Testis (tissue), 3 donors: ENCODE measurements around the gene HIGD2A. TPM values are rescaled to one million over a fixed set of nuclear protein-coding genes. Genes with fewer than 3 reads are reported as not detected.

Experiments
- DNase-seq: peaks from one replicate; pipeline ENCODE4 v3.0.0-alpha.2; 2019
- H3K27ac ChIP-seq, 2 donors: fragments of 200-600 bp; sonication (generic); one replicate each; pipeline ENCODE4 v1.5.1; 2019
- H3K27me3 ChIP-seq: fragments of 200-600 bp; sonication (generic); one replicate; pipeline ENCODE4 v1.5.1; 2019
- H3K36me3 ChIP-seq: fragments of 200-600 bp; sonication (generic); one replicate; pipeline ENCODE4 v1.5.1; 2017; ENCODE audit warnings: low read depth; ENCODE audit errors: missing control alignments
- H3K4me1 ChIP-seq: fragments of 200-600 bp; sonication (generic); one replicate; pipeline ENCODE4 v1.5.1; 2019
- H3K4me3 ChIP-seq, 2 donors: fragments of 200-600 bp; sonication (generic); one replicate each; pipeline ENCODE4 v1.5.1; 2017 to 2019
- H3K9me3 ChIP-seq: fragments of 200-600 bp; sonication (generic); one replicate; pipeline ENCODE4 v1.5.1; 2017
- POLR2A ChIP-seq: fragments of 450-650 bp; IDR thresholded peaks from one replicate; pipeline ENCODE4 v1.6.1; 2017; ENCODE audit warnings: antibody characterized with exemption, mild to moderate bottlenecking, moderate library complexity
- WGBS, 2 donors: methylation state at CpG; one replicate each; pipeline ENCODE4 v1.1.5; 2018; 5-methylcytosine and 5-hydroxymethylcytosine counted together
- intact Hi-C: fragments of 100-400 bp; cut with DNase I; formaldehyde crosslinking; loops from one replicate; pipeline ENCODE4 v1.15.1; 2023; ENCODE audit warnings: low total_unique reads
- polyA plus RNA-seq: library from polyadenylated mRNA; stranded (reverse); fragments of 350-450 nt; fragmentation: Illumina TruSeq; extraction: RNeasy Lipid Tissue Mini Kit (QIAGEN cat#74804); gene quantifications from one replicate; pipeline ENCODE4 v1.2.3, GENCODE V29; 2014; ENCODE audit warnings: low read depth, low replicate concordance; ENCODE audit not compliant: insufficient read depth
- total RNA-seq, 2 donors: library from RNA; depleted of rRNA; stranded (reverse); fragments of >200 nt; gene quantifications; one replicate each; pipeline ENCODE4 v1.2.3, GENCODE V29; 2016
- TF ChIP-seq, protein P1 (sequence below), 3 experiments: fragments of 450-650 bp in 2 of 3; fragments of 200-600 bp in 1 of 3; sonication (generic) in 1 of 3; IDR thresholded peaks; one replicate each; pipeline ENCODE4 v1.5.1; 2016 to 2019; ENCODE audit warnings: antibody characterized with exemption in 3 of 3, mild to moderate bottlenecking in 2 of 3, moderate library complexity in 1 of 3

Gene HIGD2A
- total and polyA plus RNA-seq, 3 donors from 2014 or later, result 128 to 184 (median 129) TPM

DNA sequence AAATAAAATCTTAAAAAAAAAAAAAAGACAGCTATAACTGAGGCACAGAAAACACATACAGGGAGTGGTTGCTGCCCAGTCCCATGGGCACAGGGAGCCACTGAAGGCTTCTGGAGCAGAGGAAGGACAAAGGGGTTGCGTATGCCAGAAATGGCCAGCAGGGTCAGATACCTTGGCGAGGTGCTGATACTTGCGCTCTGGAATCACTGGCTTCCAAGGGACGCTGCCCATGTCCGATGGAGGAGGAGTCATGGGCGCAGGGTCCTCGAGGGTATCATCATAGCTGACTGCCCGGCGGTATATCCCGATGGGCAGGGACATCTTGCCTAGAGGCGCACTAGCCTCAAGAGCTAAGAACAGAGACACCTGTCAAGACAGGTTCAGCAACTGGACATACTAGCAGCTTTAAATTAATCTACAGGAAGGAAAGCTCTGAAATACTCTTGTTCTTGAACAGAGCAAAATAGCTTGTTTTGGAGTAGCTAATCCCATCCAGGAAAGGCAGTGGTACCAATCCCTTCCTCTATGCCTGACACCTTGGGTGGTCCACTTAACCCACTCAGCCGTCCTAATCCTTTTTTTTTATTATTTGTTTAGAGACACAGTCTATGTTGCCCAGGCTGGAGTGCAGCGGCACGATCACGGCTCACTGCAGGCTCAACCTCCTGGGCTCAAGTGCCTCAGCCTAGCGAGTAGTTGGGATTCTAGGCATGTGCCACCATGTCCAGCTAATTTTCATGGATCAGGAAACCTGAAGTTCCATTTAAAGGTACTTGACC lies 33.0 kb upstream of the HIGD2A start:
- peaks cover 9% of the 10 kb centered on the region for H3K4me1 ChIP-seq
- no peak for TF ChIP-seq POLR2A
- TF ChIP-seq, protein P1, sequence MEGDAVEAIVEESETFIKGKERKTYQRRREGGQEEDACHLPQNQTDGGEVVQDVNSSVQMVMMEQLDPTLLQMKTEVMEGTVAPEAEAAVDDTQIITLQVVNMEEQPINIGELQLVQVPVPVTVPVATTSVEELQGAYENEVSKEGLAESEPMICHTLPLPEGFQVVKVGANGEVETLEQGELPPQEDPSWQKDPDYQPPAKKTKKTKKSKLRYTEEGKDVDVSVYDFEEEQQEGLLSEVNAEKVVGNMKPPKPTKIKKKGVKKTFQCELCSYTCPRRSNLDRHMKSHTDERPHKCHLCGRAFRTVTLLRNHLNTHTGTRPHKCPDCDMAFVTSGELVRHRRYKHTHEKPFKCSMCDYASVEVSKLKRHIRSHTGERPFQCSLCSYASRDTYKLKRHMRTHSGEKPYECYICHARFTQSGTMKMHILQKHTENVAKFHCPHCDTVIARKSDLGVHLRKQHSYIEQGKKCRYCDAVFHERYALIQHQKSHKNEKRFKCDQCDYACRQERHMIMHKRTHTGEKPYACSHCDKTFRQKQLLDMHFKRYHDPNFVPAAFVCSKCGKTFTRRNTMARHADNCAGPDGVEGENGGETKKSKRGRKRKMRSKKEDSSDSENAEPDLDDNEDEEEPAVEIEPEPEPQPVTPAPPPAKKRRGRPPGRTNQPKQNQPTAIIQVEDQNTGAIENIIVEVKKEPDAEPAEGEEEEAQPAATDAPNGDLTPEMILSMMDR (IDR thresholded peaks at IDR 0.05), result no peak
- no peak overlapping the region for H3K27ac ChIP-seq
- intact Hi-C loops, result no loop called here
- no peak overlapping the region for H3K4me3 ChIP-seq
- H3K27me3 ChIP-seq, result no peaks in the 10 kb centered on the region
- no peak for DNase-seq
- H3K36me3 ChIP-seq, result no peaks in the 10 kb centered on the region
- H3K9me3 ChIP-seq, result no peaks in the 10 kb centered on the region
- 88 to 92% methylated on average over 14 to 16 of the region's 16 CpGs for WGBS, 2 donors

DNA sequence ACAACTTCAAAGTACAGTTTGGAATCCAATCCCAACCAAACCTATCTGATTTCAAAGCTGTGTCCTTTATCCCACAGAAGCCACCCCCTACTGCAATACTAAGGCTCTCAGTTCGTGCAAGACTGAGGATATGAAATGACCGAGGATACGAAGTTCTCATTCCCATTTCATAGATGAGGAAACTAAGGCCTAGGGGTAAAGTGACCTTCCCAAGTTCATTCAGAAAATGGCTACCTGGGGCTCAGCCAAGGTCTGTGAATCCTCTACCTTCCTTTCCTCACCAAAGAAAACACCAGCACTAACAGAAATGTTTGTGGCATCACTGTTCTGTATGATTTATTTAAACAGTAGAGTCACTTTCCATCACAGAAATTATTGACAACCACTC lies 32.4 kb upstream of the HIGD2A start:
- Histone ChIP-seq H3K36me3 (no peaks in the 10 kb centered on the region), H3K27ac (no peak overlapping the region), H3K4me3 (no peak overlapping the region), H3K27me3 (no peaks in the 10 kb centered on the region), H3K4me1 (peaks cover 9% of the 10 kb centered on the region), H3K9me3 (no peaks in the 10 kb centered on the region)
- TF ChIP-seq, protein P1 (IDR thresholded peaks at IDR 0.05), result no peak
- no peak for TF ChIP-seq POLR2A
- DNase-seq, result no peak
- intact Hi-C loops, result no loop called here
- 86 to 92% methylated on average over 3 of the region's 3 CpGs for WGBS, 2 donors

DNA sequence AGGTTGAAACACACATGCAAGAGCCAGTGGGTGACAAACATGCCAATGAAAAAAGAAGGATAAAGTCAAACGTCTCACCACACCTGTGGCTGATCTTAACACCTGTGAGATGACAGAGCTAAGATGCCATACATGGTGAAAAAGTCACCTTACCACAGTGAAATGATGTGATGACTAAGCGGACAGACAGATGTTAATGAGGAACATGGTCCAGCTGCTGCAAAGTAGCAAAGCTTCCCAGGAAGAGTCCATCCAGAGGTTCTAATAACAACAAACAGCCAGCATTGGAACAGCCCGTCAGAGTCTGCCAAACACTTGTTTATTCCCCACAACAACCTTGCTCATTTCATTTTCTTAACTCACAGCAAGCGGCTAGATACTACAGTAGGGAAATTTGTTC lies 28.9 kb upstream of the HIGD2A start:
- H3K9me3 ChIP-seq, result no peaks in the 10 kb centered on the region
- no peak for TF ChIP-seq POLR2A
- TF ChIP-seq, protein P1 (IDR thresholded peaks at IDR 0.05), result no peak
- DNase-seq, result no peak
- WGBS, 2 donors, result 37 to 45% methylated on average over 4 of the region's 4 CpGs
- H3K36me3 ChIP-seq, result no peaks in the 10 kb centered on the region
- H3K4me3 ChIP-seq, result no peak overlapping the region
- intact Hi-C loops, result no loop called here
- H3K27me3 ChIP-seq, result no peaks in the 10 kb centered on the region
- peaks cover 9% of the 10 kb centered on the region for H3K4me1 ChIP-seq
- no peak overlapping the region for H3K27ac ChIP-seq

- Histone ChIP-seq H3K27me3 (no peaks in the 10 kb centered on the region), H3K4me1 (peaks cover 9% of the 10 kb centered on the region), H3K4me3 (peak overlapping the region; percentile 94 to 98), H3K36me3 (no peaks in the 10 kb centered on the region), H3K27ac (peak overlapping the region; percentile 72 to 73), H3K9me3 (no peaks in the 10 kb centered on the region)
- 1% methylated on average over 25 to 26 of the region's 27 CpGs for WGBS, 2 donors
- TF ChIP-seq POLR2A, result no peak
- TF ChIP-seq, protein P1 (IDR thresholded peaks at IDR 0.05), result no peak
- intact Hi-C loops, result no loop called here
- DNase-seq, result peak; percentile 38
Measured at GRCh38 chr5:176360894-176361436, 27.6 kb upstream of the HIGD2A start.
